Fibroblast of mammary gland (primary cell): ENCODE results near the gene RBM15.
A peak's percentile ranks its signal among the peaks of the same experiment; 100 is the strongest.

Experiments
- DNase-seq: peaks from one replicate; pipeline ENCODE4 v3.0.0-alpha.2; 2010; ENCODE audit warnings: low read depth
- H3K4me3 ChIP-seq: 2 replicates; pipeline ENCODE4 v1.5.1; 2011; ENCODE audit warnings: low read depth, mild to moderate bottlenecking, low read length, moderate library complexity; ENCODE audit not compliant: control insufficient read depth
- CTCF ChIP-seq: conservative IDR thresholded peaks from 2 replicates; pipeline ENCODE4 v1.5.1; 2011; ENCODE audit warnings: low read depth, low read length, inconsistent platforms; ENCODE audit not compliant: control insufficient read depth, insufficient read depth

Gene RBM15

GRCh38 chr1:110360431-110360830, 21.3 kb downstream of the RBM15 start:
- H3K4me3 ChIP-seq = no peak overlapping the region
- TF ChIP-seq CTCF = no peak
- no peak for DNase-seq

- no peak overlapping the region for H3K4me3 ChIP-seq
- no peak for TF ChIP-seq CTCF
These were observed 22.7 kb downstream of the RBM15 start for GRCh38 chr1:110361856-110362255.

GRCh38 chr1:110364221-110364620, 25.0 kb downstream of the RBM15 start:
- TF ChIP-seq CTCF = no peak
- H3K4me3 ChIP-seq = no peak overlapping the region
- DNase-seq = no peak

More at GRCh38 chr1:110361856-110362255, 22.7 kb downstream of the RBM15 start:
- DNase-seq = no peak

GRCh38 chr1:110370827-110371226, 31.6 kb downstream of the RBM15 start:
- H3K4me3 ChIP-seq = no peak overlapping the region
- DNase-seq = peak; percentile 77
- TF ChIP-seq CTCF = no peak

- DNase-seq = peak; percentile 60
- no peak overlapping the region for H3K4me3 ChIP-seq
- no peak for TF ChIP-seq CTCF
These were observed 36.3 kb downstream of the RBM15 start for GRCh38 chr1:110375490-110375889.

GRCh38 chr1:110380672-110381283, 41.6 kb downstream of the RBM15 start:
- DNase-seq = peak; percentile 88
- no peak for TF ChIP-seq CTCF
- no peak overlapping the region for H3K4me3 ChIP-seq
